DOHH2 (cell line): ENCODE measurements around the gene NME3.

ENCODE experiments used
- EZH2phosphoT487 ChIP-seq: fragments of 200-600 bp; sonication (generic); IDR thresholded peaks from 2 replicates; pipeline ENCODE4 v1.6.1; 2017; ENCODE audit warnings: borderline replicate concordance, mild to moderate bottlenecking, antibody characterized with exemption, low read length, moderate library complexity, mixed read lengths
- TF ChIP-seq, protein P1 (sequence below): fragments of 200-600 bp; sonication (generic); IDR thresholded peaks from one replicate; pipeline ENCODE4 v1.5.1; 2014; ENCODE audit warnings: antibody characterized with exemption, mild to moderate bottlenecking, low read depth, low read length; ENCODE audit not compliant: poor library complexity, severe bottlenecking

DNA sequence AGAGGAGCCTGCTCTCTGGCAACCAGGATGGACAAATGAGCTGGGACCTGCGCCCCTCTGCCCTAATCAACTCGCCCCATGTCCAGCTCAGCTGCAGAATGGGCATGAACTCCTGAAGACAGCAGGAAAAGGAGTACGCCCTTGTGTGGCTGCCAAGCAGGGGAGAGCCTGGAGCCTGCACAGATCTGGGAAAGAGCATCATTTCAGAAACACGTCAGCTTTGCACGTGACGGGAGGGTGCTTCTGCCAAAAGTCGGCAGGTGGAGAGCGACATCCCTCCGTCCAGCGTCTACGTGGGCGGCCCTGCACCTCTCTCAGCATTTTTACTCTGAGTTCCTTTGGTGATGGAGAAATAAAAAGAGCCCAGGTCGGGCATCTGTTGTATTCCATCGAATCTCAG is 18.5 kb downstream of the NME3 start:
- TF ChIP-seq, protein P1, sequence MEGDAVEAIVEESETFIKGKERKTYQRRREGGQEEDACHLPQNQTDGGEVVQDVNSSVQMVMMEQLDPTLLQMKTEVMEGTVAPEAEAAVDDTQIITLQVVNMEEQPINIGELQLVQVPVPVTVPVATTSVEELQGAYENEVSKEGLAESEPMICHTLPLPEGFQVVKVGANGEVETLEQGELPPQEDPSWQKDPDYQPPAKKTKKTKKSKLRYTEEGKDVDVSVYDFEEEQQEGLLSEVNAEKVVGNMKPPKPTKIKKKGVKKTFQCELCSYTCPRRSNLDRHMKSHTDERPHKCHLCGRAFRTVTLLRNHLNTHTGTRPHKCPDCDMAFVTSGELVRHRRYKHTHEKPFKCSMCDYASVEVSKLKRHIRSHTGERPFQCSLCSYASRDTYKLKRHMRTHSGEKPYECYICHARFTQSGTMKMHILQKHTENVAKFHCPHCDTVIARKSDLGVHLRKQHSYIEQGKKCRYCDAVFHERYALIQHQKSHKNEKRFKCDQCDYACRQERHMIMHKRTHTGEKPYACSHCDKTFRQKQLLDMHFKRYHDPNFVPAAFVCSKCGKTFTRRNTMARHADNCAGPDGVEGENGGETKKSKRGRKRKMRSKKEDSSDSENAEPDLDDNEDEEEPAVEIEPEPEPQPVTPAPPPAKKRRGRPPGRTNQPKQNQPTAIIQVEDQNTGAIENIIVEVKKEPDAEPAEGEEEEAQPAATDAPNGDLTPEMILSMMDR: no peak
- TF ChIP-seq EZH2phosphoT487: no peak
